GM23338 (cell line): ENCODE measurements around the gene SLC12A7. TPM values are rescaled to one million over a fixed set of nuclear protein-coding genes. Genes with fewer than 3 reads are reported as not detected.

Source experiments
- ATAC-seq: fragments of 200-7000 bp; cut with Tn5 transposase; 3 replicates; pipeline ENCODE4 v1.9.1; 2020
- DNase-seq: peaks from one replicate; pipeline ENCODE4 v3.0.0-alpha.2; 2015; ENCODE audit warnings: low spot score
- H2AFZ ChIP-seq: fragments of 200-600 bp; sonication (generic); 2 replicates; pipeline ENCODE4 v1.8.0; 2016; ENCODE audit warnings: antibody characterized with exemption, mild to moderate bottlenecking, moderate library complexity
- H3F3A ChIP-seq: fragments of 200-600 bp; sonication (generic); replicated peaks from 2 replicates; pipeline ENCODE4 v1.8.0; 2017; ENCODE audit warnings: antibody characterized with exemption, mixed run types, low read depth
- H3K27ac ChIP-seq: fragments of 200-600 bp; sonication (generic); 2 replicates; pipeline ENCODE4 v1.6.1; 2016; ENCODE audit warnings: low read depth
- H3K27me3 ChIP-seq: fragments of 200-600 bp; sonication (generic); 2 replicates; pipeline ENCODE4 v1.8.0; 2016; ENCODE audit warnings: mild to moderate bottlenecking, mixed run types, moderate library complexity; ENCODE audit not compliant: insufficient read depth
- H3K36me3 ChIP-seq: fragments of 200-600 bp; sonication (generic); 2 replicates; pipeline ENCODE4 v1.8.0; 2016; ENCODE audit warnings: mild to moderate bottlenecking; ENCODE audit not compliant: insufficient read depth
- H3K4me1 ChIP-seq: fragments of 200-600 bp; sonication (generic); 2 replicates; pipeline ENCODE4 v1.8.0; 2016; ENCODE audit warnings: mild to moderate bottlenecking, moderate library complexity; ENCODE audit not compliant: insufficient read depth
- H3K4me2 ChIP-seq: fragments of 200-600 bp; sonication (generic); 2 replicates; pipeline ENCODE4 v1.7.1; 2017; ENCODE audit warnings: mixed run types
- H3K4me3 ChIP-seq: fragments of 200-600 bp; sonication (generic); 2 replicates; pipeline ENCODE4 v1.6.1; 2016; ENCODE audit warnings: mixed run types
- H3K79me2 ChIP-seq: fragments of 200-600 bp; sonication (generic); replicated peaks from 2 replicates; pipeline ENCODE4 v1.8.0; 2017; ENCODE audit warnings: mild to moderate bottlenecking; ENCODE audit not compliant: insufficient read depth
- H3K9me2 ChIP-seq: fragments of 200-600 bp; sonication (generic); 2 replicates; pipeline ENCODE4 v1.8.0; 2017; ENCODE audit not compliant: insufficient read depth
- H4K20me1 ChIP-seq: fragments of 200-600 bp; sonication (generic); replicated peaks from 2 replicates; pipeline ENCODE4 v1.8.0; 2017; ENCODE audit warnings: mild to moderate bottlenecking; ENCODE audit not compliant: insufficient read depth
- H3K27ac Mint-ChIP-seq: 2 replicates; pipeline ENCODE4 v1.8.0; 2020; ENCODE audit warnings: inconsistent platforms, mild to moderate bottlenecking, moderate library complexity, mixed read lengths
- H3K27me3 Mint-ChIP-seq: 3 replicates; pipeline ENCODE4 v1.8.0; 2022; ENCODE audit warnings: low read depth, mild to moderate bottlenecking, moderate library complexity, mixed read lengths, inconsistent platforms; ENCODE audit not compliant: insufficient read depth, poor library complexity
- H3K36me3 Mint-ChIP-seq: 3 replicates; pipeline ENCODE4 v1.8.0; 2021; ENCODE audit warnings: low read depth, mild to moderate bottlenecking, inconsistent platforms, moderate library complexity, mixed read lengths
- H3K4me1 Mint-ChIP-seq: 3 replicates; pipeline ENCODE4 v1.8.0; 2020; ENCODE audit warnings: mild to moderate bottlenecking, inconsistent platforms, mixed read lengths
- H3K4me3 Mint-ChIP-seq: 3 replicates; pipeline ENCODE4 v1.8.0; 2021; ENCODE audit warnings: moderate library complexity, mild to moderate bottlenecking, inconsistent platforms, mixed read lengths
- H3K9me3 Mint-ChIP-seq: 3 replicates; pipeline ENCODE4 v1.8.0; 2020; ENCODE audit warnings: moderate library complexity, mild to moderate bottlenecking, inconsistent platforms, mixed read lengths
- CREB1 ChIP-seq: fragments of 250-450 bp; sonication (Bioruptor Pico); IDR thresholded peaks from 2 replicates; pipeline ENCODE4 v1.5.0; 2020; ENCODE audit warnings: low read depth, mild to moderate bottlenecking, moderate library complexity
- CTCF ChIP-seq, 2 experiments: fragments of 200-600 bp in 1 of 2; sonication (generic) in 1 of 2; conservative IDR thresholded peaks; 2 replicates each; pipeline versions ENCODE4 v1.5.1 to v1.6.1; 2016 to 2017; ENCODE audit warnings: antibody characterized with exemption in 2 of 2, low read depth in 2 of 2, mild to moderate bottlenecking in 2 of 2, moderate library complexity in 1 of 2
- ETS1 ChIP-seq: IDR thresholded peaks from 2 replicates; pipeline ENCODE4 v1.6.1; 2016; ENCODE audit warnings: antibody characterized with exemption
- EZH2 ChIP-seq: fragments of 200-600 bp; sonication (generic); IDR thresholded peaks from one replicate; pipeline ENCODE4 v1.8.0; 2017; ENCODE audit warnings: antibody characterized with exemption, mild to moderate bottlenecking, low read depth; ENCODE audit not compliant: unreplicated experiment
- EZH2phosphoT487 ChIP-seq: fragments of 200-600 bp; sonication (generic); IDR thresholded peaks from one replicate; pipeline ENCODE4 v1.8.1; 2018; ENCODE audit warnings: antibody characterized with exemption; ENCODE audit not compliant: unreplicated experiment
- NANOG ChIP-seq: IDR thresholded peaks from 2 replicates; pipeline ENCODE4 v1.6.1; 2016; ENCODE audit warnings: antibody characterized with exemption, borderline replicate concordance
- POLR2AphosphoS5 ChIP-seq: IDR thresholded peaks from 2 replicates; pipeline ENCODE4 v1.6.1; 2016; ENCODE audit warnings: antibody characterized with exemption, low read depth
- REST ChIP-seq: IDR thresholded peaks from one replicate; pipeline ENCODE4 v1.6.1; 2018; ENCODE audit warnings: antibody characterized with exemption; ENCODE audit not compliant: unreplicated experiment
- STAT1 ChIP-seq: IDR thresholded peaks from one replicate; pipeline ENCODE4 v1.6.1; 2016; ENCODE audit warnings: antibody characterized with exemption; ENCODE audit not compliant: unreplicated experiment
- ZNF114 ChIP-seq: fragments of 250-450 bp; sonication (Bioruptor Pico); IDR thresholded peaks from 2 replicates; pipeline ENCODE4 v1.5.0; 2020; ENCODE audit warnings: mild to moderate bottlenecking, moderate library complexity
- ZNF331 ChIP-seq: fragments of 250-450 bp; sonication (Bioruptor Pico); IDR thresholded peaks from 2 replicates; pipeline ENCODE4 v1.5.0; 2020; ENCODE audit warnings: low read depth, mild to moderate bottlenecking, moderate library complexity
- polyA plus RNA-seq: library from polyadenylated mRNA; unstranded; fragments of >200 nt; fragmentation: Nextera tagmentation; extraction: Ambion mirVana; gene quantifications from 2 replicates; pipeline ENCODE4 v1.2.1, GENCODE V29; 2016
- total RNA-seq: library from RNA; depleted of rRNA; stranded (reverse); fragments of >200 nt; shearing (Covaris generic); gene quantifications from 2 replicates; pipeline ENCODE4 v1.2.3, GENCODE V29; 2014

SLC12A7 gene
- total and polyA plus RNA-seq, 2 experiments from 2014 or later: 7.4 to 32.2 TPM

DNA sequence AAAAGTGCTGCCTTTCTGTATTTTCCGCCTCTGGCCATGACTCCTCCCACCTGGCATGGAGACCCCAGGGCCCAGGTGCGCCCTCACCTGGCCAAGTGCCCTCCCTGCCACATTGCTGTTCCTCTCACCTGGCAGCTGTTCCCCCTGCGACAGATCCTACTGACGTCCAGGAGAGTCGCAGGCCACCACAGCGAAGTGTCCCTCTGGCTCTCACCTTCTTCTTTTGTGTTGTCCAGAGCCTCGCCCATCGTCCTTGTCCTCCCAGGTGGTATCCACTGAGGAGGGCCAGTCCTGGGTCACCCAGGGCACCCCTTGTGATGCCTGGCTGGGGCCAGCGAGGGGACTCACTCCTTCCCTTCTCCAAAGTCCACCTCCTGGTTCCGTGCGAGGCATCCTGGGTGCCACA is 100.6 kb downstream of the SLC12A7 start:
- peak overlapping the region; percentile 9; the same call in 1 of the 3 replicates for H3K4me3 Mint-ChIP-seq
- no peak overlapping the region for H3K27ac Mint-ChIP-seq
- Histone ChIP-seq H4K20me1 (no peaks in the 10 kb centered on the region; the same call in 1 of the 2 replicates), H3F3A (no peaks in the 10 kb centered on the region), H3K36me3 (no peaks in the 10 kb centered on the region), H3K27ac (no peak overlapping the region), H3K4me3 (no peak overlapping the region), H3K27me3 (peaks cover 41% of the 10 kb centered on the region), H3K79me2 (no peaks in the 10 kb centered on the region), H3K4me2 (no peak overlapping the region), H3K9me2 (no peaks in the 10 kb centered on the region), H2AFZ (no peak overlapping the region), H3K4me1 (peaks cover 8% of the 10 kb centered on the region; the same call in 1 of the 2 replicates)
- H3K9me3 Mint-ChIP-seq: no peaks in the 10 kb centered on the region; the same call in 2 of the 3 replicates
- DNase-seq: peak; percentile 88
- ATAC-seq: peak; percentile 68
- H3K4me1 Mint-ChIP-seq: peaks cover 38% of the 10 kb centered on the region
- H3K36me3 Mint-ChIP-seq: no peaks in the 10 kb centered on the region
- TF ChIP-seq CREB1 (no peak), CTCF (conservative IDR thresholded peaks at IDR 0.05; ENCODE audit: low read depth in 2 of 2) (peak; percentile 78 to 93)
- H3K27me3 Mint-ChIP-seq: peaks cover 40% of the 10 kb centered on the region

DNA sequence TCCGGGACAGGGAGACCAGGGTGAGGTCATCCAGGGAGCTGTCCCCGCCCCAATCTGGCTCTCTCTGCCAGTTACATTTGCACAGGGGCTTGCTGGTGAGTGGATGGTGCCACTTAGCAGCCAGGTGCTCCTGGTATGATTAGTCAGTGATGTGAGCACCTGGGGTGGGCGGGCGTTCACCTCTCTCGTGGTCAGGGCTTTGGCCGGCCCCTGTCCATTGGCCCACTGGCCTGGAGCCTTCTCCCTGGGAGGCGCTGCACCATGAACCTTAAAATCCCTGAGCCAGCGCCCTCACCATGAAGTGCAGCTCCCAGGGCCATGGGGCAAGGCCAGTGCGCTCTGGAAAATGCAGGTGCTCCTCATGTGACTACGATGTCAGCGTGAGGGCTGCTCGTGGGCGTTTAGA is 101.2 kb downstream of the SLC12A7 start:
- peak; percentile 34 for DNase-seq
- Histone ChIP-seq H3K4me1 (peaks cover 8% of the 10 kb centered on the region; the same call in 1 of the 2 replicates), H4K20me1 (no peaks in the 10 kb centered on the region; the same call in 1 of the 2 replicates), H3K79me2 (no peaks in the 10 kb centered on the region), H2AFZ (no peak overlapping the region), H3K9me2 (no peaks in the 10 kb centered on the region), H3K27ac (no peak overlapping the region), H3K36me3 (no peaks in the 10 kb centered on the region), H3K27me3 (peaks cover 47% of the 10 kb centered on the region), H3F3A (no peaks in the 10 kb centered on the region), H3K4me3 (no peak overlapping the region), H3K4me2 (no peak overlapping the region; the same call in 1 of the 2 replicates)
- Mint-ChIP-seq H3K4me1 (peaks cover 40% of the 10 kb centered on the region), H3K4me3 (peak overlapping the region; percentile 64; the same call in 1 of the 3 replicates), H3K9me3 (no peaks in the 10 kb centered on the region; the same call in 2 of the 3 replicates), H3K36me3 (no peaks in the 10 kb centered on the region), H3K27me3 (peaks cover 45% of the 10 kb centered on the region), H3K27ac (no peak overlapping the region)
- ATAC-seq: peak; percentile 4; the same call in 2 of the 3 replicates
- TF ChIP-seq CTCF (conservative IDR thresholded peaks at IDR 0.05; ENCODE audit: low read depth in 2 of 2) (no peak), STAT1 (no peak), ETS1 (no peak), CREB1 (no peak), ZNF331 (CRISPR knock-in tag) (no peak), REST (no peak), ZNF114 (no peak), EZH2phosphoT487 (no peak), NANOG (no peak), EZH2 (no peak), POLR2AphosphoS5 (no peak)
